Measurements from ENCODE around the gene WNT8A. TPM values are rescaled to one million over a fixed set of nuclear protein-coding genes. Genes with fewer than 3 reads are reported as not detected.

Gene WNT8A
- total and polyA plus RNA-seq, 2 of the 8 experiments (the other 6 are each of a cell fraction or from before 2014, with no cell fraction given), result 0.06 TPM; not detected in 1

GRCh38 chr5:138037907-138038633 lies 45.8 kb upstream of the WNT8A start (continued):
- TF ChIP-seq CHD7 (IDR thresholded peaks at IDR 0.05; ENCODE audit: insufficient replicate concordance, low read length), result no peak
- TF ChIP-seq CBX5 (IDR thresholded peaks at IDR 0.05; ENCODE audit: low read depth, low read length), result no peak
- TF ChIP-seq JUN (IDR thresholded peaks at IDR 0.05; ENCODE audit: low read depth, low read length), result no peak
- TF ChIP-seq RBBP5 (IDR thresholded peaks at IDR 0.05; ENCODE audit: borderline replicate concordance, low read depth, low read length), result no peak
- TF ChIP-seq RAD21 (IDR thresholded peaks at IDR 0.05 in 1 of 2, conservative IDR thresholded peaks at IDR 0.05 in 1 of 2; ENCODE audit: low read depth in 2 of 2, low read length in 2 of 2), result no peak
- no peak for TF ChIP-seq TEAD4 (IDR thresholded peaks at IDR 0.05; ENCODE audit: low read depth, low read length)
- TF ChIP-seq CTCF (IDR thresholded peaks at IDR 0.05; ENCODE audit: control extremely low read depth in 1 of 3, insufficient read depth in 1 of 3, low read depth in 1 of 3, low read length in 3 of 3), result no peak
